GM23248 (cell line): Measurements from ENCODE around the gene DFFB.

Source experiments
- EZH2 ChIP-seq: fragments of 200-600 bp; sonication (generic); IDR thresholded peaks from 2 replicates; pipeline ENCODE4 v1.6.1; 2018; ENCODE audit warnings: antibody characterized with exemption, mild to moderate bottlenecking; ENCODE audit not compliant: insufficient read depth, poor library complexity, severe bottlenecking
- EZH2phosphoT487 ChIP-seq: fragments of 200-600 bp; sonication (generic); IDR thresholded peaks from 2 replicates; pipeline ENCODE4 v1.6.1; 2018; ENCODE audit warnings: antibody characterized with exemption, moderate library complexity, mild to moderate bottlenecking, low read depth; ENCODE audit not compliant: insufficient read depth

GRCh38 chr1:3903141-3904005 lies 46.1 kb downstream of the DFFB start:
- TF ChIP-seq EZH2, result no peak
- no peak for TF ChIP-seq EZH2phosphoT487
